ENCODE results near the gene CERS5.

The CERS5 gene

GRCh38 chr12:50187084-50187900 is 20.1 kb upstream of the CERS5 start:
- no peak for DNase-seq (ENCODE audit: extremely low read depth, low read depth)

GRCh38 chr12:50186681-50187080 is 19.5 kb upstream of the CERS5 start:
- no peak for DNase-seq (ENCODE audit: extremely low read depth, low read depth)
- TF ChIP-seq CTCF (IDR thresholded peaks at IDR 0.05; ENCODE audit: low read depth, low read length), result no peak

More at GRCh38 chr12:50187084-50187900, 20.1 kb upstream of the CERS5 start:
- TF ChIP-seq CTCF (IDR thresholded peaks at IDR 0.05; ENCODE audit: low read depth, low read length), result no peak; the same call in 1 of the 2 replicates

GRCh38 chr12:50185970-50186663 is 18.9 kb upstream of the CERS5 start:
- DNase-seq (ENCODE audit: extremely low read depth, low read depth), result no peak
- no peak for TF ChIP-seq CTCF (IDR thresholded peaks at IDR 0.05; ENCODE audit: low read depth, low read length)

- DNase-seq (ENCODE audit: extremely low read depth, low read depth), result no peak
- TF ChIP-seq CTCF (IDR thresholded peaks at IDR 0.05; ENCODE audit: low read depth, low read length), result no peak
Measured at GRCh38 chr12:50185301-50185895, 18.2 kb upstream of the CERS5 start.

- DNase-seq (ENCODE audit: extremely low read depth, low read depth), result no peak
- TF ChIP-seq CTCF (IDR thresholded peaks at IDR 0.05; ENCODE audit: low read depth, low read length), result no peak
Measured at GRCh38 chr12:50184261-50184660, 17.1 kb upstream of the CERS5 start.

- DNase-seq (ENCODE audit: extremely low read depth, low read depth), result no peak
- TF ChIP-seq CTCF (IDR thresholded peaks at IDR 0.05; ENCODE audit: low read depth, low read length), result no peak
Measured at GRCh38 chr12:50182461-50182860, 15.3 kb upstream of the CERS5 start.

GRCh38 chr12:50181691-50182090 is 14.5 kb upstream of the CERS5 start:
- no peak for DNase-seq (ENCODE audit: extremely low read depth, low read depth)
- TF ChIP-seq CTCF (IDR thresholded peaks at IDR 0.05; ENCODE audit: low read depth, low read length), result no peak
